Osteoblast (primary cell): ENCODE data around the gene JUP. TPM values are rescaled to one million over a fixed set of nuclear protein-coding genes. Genes with fewer than 3 reads are reported as not detected.
A peak's percentile ranks its signal among the peaks of the same experiment; 100 is the strongest.

Experiments
- DNase-seq: peaks from one replicate; pipeline ENCODE4 v3.0.0; 2011; ENCODE audit warnings: low spot score, mixed read lengths; ENCODE audit not compliant: insufficient read length; ENCODE audit errors: missing footprints
- H2AFZ ChIP-seq: 2 replicates; pipeline ENCODE4 v1.6.0; 2011; ENCODE audit warnings: mild to moderate bottlenecking, low read length
- H3K27ac ChIP-seq: 2 replicates; pipeline ENCODE4 v1.5.1; 2011; ENCODE audit warnings: mild to moderate bottlenecking, low read depth, low read length, moderate library complexity
- H3K27me3 ChIP-seq: 2 replicates; pipeline ENCODE4 v1.6.0; 2012; ENCODE audit warnings: mild to moderate bottlenecking, control low read depth, inconsistent platforms, low read length, moderate library complexity; ENCODE audit not compliant: insufficient read depth
- H3K36me3 ChIP-seq: 2 replicates; pipeline ENCODE4 v1.5.1; 2011; ENCODE audit warnings: mild to moderate bottlenecking, low read length, control low read depth, moderate library complexity; ENCODE audit not compliant: insufficient read depth
- H3K4me1 ChIP-seq: 2 replicates; pipeline ENCODE4 v1.5.1; 2011; ENCODE audit warnings: mild to moderate bottlenecking, low read length, control low read depth, moderate library complexity; ENCODE audit not compliant: insufficient read depth
- H3K4me2 ChIP-seq: 2 replicates; pipeline ENCODE4 v1.6.0; 2011; ENCODE audit warnings: mild to moderate bottlenecking, low read length; ENCODE audit not compliant: insufficient read depth
- H3K4me3 ChIP-seq: fragments of 200-600 bp; sonication (generic); 3 replicates; pipeline ENCODE4 v1.5.1; 2012; ENCODE audit warnings: mild to moderate bottlenecking, low read length, inconsistent platforms; ENCODE audit not compliant: insufficient read depth
- H3K79me2 ChIP-seq: 2 replicates; pipeline ENCODE4 v1.6.0; 2012; ENCODE audit warnings: mild to moderate bottlenecking, low read length, control low read depth, inconsistent platforms; ENCODE audit not compliant: insufficient read depth
- H3K9me3 ChIP-seq: 2 replicates; pipeline ENCODE4 v1.5.1; 2011; ENCODE audit warnings: low read depth, low read length, control low read depth
- H4K20me1 ChIP-seq: 2 replicates; pipeline ENCODE4 v1.6.0; 2012; ENCODE audit warnings: mild to moderate bottlenecking, low read length, control low read depth; ENCODE audit not compliant: insufficient read depth
- CTCF ChIP-seq: IDR thresholded peaks from 2 replicates; pipeline ENCODE4 v1.5.1; 2011; ENCODE audit warnings: mild to moderate bottlenecking, low read depth, low read length, moderate library complexity; ENCODE audit errors: extremely low read depth
- total RNA-seq: library from RNA; depleted of rRNA; stranded (reverse); fragments of >200 nt; gene quantifications from 2 replicates; pipeline ENCODE4 v1.2.3, GENCODE V29; 2012

JUP gene
- total RNA-seq, 1 donor = 24.2 TPM

DNA sequence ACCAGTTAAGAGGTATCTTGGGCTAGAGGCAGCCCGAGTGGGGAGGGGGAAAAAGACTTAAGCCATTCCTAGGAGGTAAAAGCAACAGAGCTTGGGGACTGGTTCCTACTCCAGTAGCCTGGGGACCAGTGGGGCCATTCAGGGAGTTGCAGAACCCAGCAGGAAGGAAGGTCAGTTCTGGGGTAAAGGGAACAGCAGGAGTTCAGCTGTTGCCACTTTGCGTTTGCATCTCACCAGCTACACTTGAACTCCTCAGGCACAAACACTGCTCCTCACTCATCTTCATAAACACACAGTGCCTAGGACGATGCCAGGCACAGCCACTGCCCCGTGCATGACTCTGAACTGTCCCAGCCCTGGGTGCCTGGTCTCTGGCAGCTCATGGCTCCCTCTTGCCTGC lies 56.0 kb downstream of the JUP start:
- peak; percentile 79 for DNase-seq
- H3K4me1 ChIP-seq = peaks cover 4% of the 10 kb centered on the region
- no peaks in the 10 kb centered on the region for H3K79me2 ChIP-seq
- no peak overlapping the region for H2AFZ ChIP-seq
- no peaks in the 10 kb centered on the region for H3K9me3 ChIP-seq
- H3K27me3 ChIP-seq = peaks cover 41% of the 10 kb centered on the region
- no peak overlapping the region for H3K4me3 ChIP-seq
- no peaks in the 10 kb centered on the region for H4K20me1 ChIP-seq
- no peak for TF ChIP-seq CTCF
- H3K36me3 ChIP-seq = no peaks in the 10 kb centered on the region
- H3K4me2 ChIP-seq = no peak overlapping the region
- H3K27ac ChIP-seq = no peak overlapping the region

- Histone ChIP-seq H3K36me3 (no peaks in the 10 kb centered on the region), H4K20me1 (no peaks in the 10 kb centered on the region), H3K4me1 (no peaks in the 10 kb centered on the region), H3K9me3 (no peaks in the 10 kb centered on the region), H3K27ac (no peak overlapping the region), H3K27me3 (peaks cover 20% of the 10 kb centered on the region), H3K4me3 (no peak overlapping the region), H3K79me2 (no peaks in the 10 kb centered on the region), H3K4me2 (no peak overlapping the region), H2AFZ (no peak overlapping the region)
- TF ChIP-seq CTCF = no peak
- DNase-seq = no peak
Observed at GRCh38 chr17:41728056-41728455, 58.5 kb downstream of the JUP start.

GRCh38 chr17:41725134-41725533 lies 61.4 kb downstream of the JUP start:
- TF ChIP-seq CTCF = no peak
- H3K79me2 ChIP-seq = no peaks in the 10 kb centered on the region

DNA sequence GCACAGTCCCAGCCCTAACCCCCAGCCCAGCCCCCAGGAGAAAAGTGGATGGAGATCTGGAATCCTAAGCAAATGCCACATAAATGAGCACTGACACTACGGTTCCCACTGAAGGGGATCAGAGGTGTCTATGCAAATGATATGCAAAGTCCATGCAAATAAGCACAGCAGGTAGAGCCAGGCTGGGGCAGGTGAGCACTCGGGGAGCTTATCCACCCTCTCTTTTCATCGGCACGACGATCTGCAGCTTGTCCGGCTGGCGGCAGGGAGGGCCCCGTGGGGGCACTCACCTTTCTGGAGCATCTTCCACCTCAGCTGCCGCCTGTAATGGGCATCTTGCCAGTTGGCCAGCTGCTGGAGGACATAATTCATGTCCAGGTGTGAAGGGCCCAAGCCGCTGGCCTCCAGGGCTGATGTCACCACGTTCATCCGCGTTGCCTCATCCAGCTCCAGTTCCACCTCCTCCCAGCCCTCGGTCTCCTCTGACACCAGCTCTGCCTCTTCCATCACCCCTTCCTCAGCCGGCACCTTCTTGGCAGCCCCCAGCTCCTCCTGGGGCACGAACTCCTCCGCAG lies 61.9 kb downstream of the JUP start:
- Histone ChIP-seq H3K79me2 (no peaks in the 10 kb centered on the region), H3K27me3 (no peaks in the 10 kb centered on the region), H3K36me3 (no peaks in the 10 kb centered on the region), H3K4me3 (no peak overlapping the region), H3K4me2 (no peak overlapping the region), H3K4me1 (no peaks in the 10 kb centered on the region), H4K20me1 (no peaks in the 10 kb centered on the region), H2AFZ (no peak overlapping the region), H3K27ac (no peak overlapping the region), H3K9me3 (no peaks in the 10 kb centered on the region)
- no peak for TF ChIP-seq CTCF
- DNase-seq = peak; percentile 81

More at GRCh38 chr17:41725134-41725533, 61.4 kb downstream of the JUP start:
- no peak overlapping the region for H3K4me3 ChIP-seq
- peak; percentile 58 for DNase-seq
- no peaks in the 10 kb centered on the region for H3K27me3 ChIP-seq
- no peaks in the 10 kb centered on the region for H3K4me1 ChIP-seq
- no peak overlapping the region for H3K4me2 ChIP-seq
- no peak overlapping the region for H2AFZ ChIP-seq
- no peaks in the 10 kb centered on the region for H3K9me3 ChIP-seq
- H4K20me1 ChIP-seq = no peaks in the 10 kb centered on the region
- no peak overlapping the region for H3K27ac ChIP-seq
- H3K36me3 ChIP-seq = no peaks in the 10 kb centered on the region
